ENCODE data around the gene MRPS24.

MRPS24 gene

GRCh38 chr7:43906331-43907010 is 37.2 kb upstream of the MRPS24 start, which contains the start of gene URGCP:
URGCP (minus strand) TSS chr7:43906596; CDS start chr7:43906575, 21 bp downstream.
- Histone ChIP-seq H3F3A (ENCODE audit: control insufficient read depth, insufficient read depth) (peaks cover 14% of the 10 kb centered on the region), H4K20me1 (ENCODE audit: control insufficient read depth, insufficient read depth, low read depth, low read length) (0 out of 2 replicates have a peak, but pooled peaks cover 3% of the 10 kb centered on the region), H3K27me3 (ENCODE audit: control insufficient read depth, low read length) (no peaks in the 10 kb centered on the region), H3K4me2 (ENCODE audit: low read length) (peak within 1 kb of the TSS; percentile 66), H3K9me2 (replicated peaks; ENCODE audit: control insufficient read depth, low read length) (no peaks in the 10 kb centered on the region), H3K79me2 (ENCODE audit: control insufficient read depth, low read length) (peaks cover 49% of the 10 kb centered on the region), H3K4me1 (ENCODE audit: control insufficient read depth, low read length) (peaks cover 20% of the 10 kb centered on the region), H3K9me3 (ENCODE audit: control insufficient read depth, insufficient read depth, low read length) (no peaks in the 10 kb centered on the region), H3K27ac (ENCODE audit: low read depth, low read length) (no peak within 1 kb of the TSS), H3K4me3 (ENCODE audit: low read length) (peak within 1 kb of the TSS; percentile 76), H3K36me3 (ENCODE audit: control insufficient read depth, low read length) (no peaks in the 10 kb centered on the region)
- TF ChIP-seq EZH2phosphoT487 (IDR thresholded peaks at IDR 0.05; ENCODE audit: borderline replicate concordance, low read length) (no peak), CTCF (IDR thresholded peaks at IDR 0.05; ENCODE audit: low read depth, low read length, poor library complexity, severe bottlenecking) (no peak)

GRCh38 chr7:43905956-43906330 is 36.6 kb upstream of the MRPS24 start:
- Histone ChIP-seq H3K4me3 (ENCODE audit: low read length) (peak overlapping the region; percentile 76), H3K9me3 (ENCODE audit: control insufficient read depth, insufficient read depth, low read length) (no peaks in the 10 kb centered on the region), H3K79me2 (ENCODE audit: control insufficient read depth, low read length) (peaks cover 54% of the 10 kb centered on the region), H3K4me2 (ENCODE audit: low read length) (peak overlapping the region; percentile 66), H4K20me1 (ENCODE audit: control insufficient read depth, insufficient read depth, low read depth, low read length) (0 out of 2 replicates have a peak, but pooled peaks cover 3% of the 10 kb centered on the region), H3F3A (ENCODE audit: control insufficient read depth, insufficient read depth) (peaks cover 14% of the 10 kb centered on the region), H3K27ac (ENCODE audit: low read depth, low read length) (no peak overlapping the region), H3K36me3 (ENCODE audit: control insufficient read depth, low read length) (no peaks in the 10 kb centered on the region), H3K4me1 (ENCODE audit: control insufficient read depth, low read length) (peaks cover 20% of the 10 kb centered on the region), H3K27me3 (ENCODE audit: control insufficient read depth, low read length) (no peaks in the 10 kb centered on the region), H3K9me2 (replicated peaks; ENCODE audit: control insufficient read depth, low read length) (no peaks in the 10 kb centered on the region)
- TF ChIP-seq EZH2phosphoT487 (IDR thresholded peaks at IDR 0.05; ENCODE audit: borderline replicate concordance, low read length) (no peak), CTCF (IDR thresholded peaks at IDR 0.05; ENCODE audit: low read depth, low read length, poor library complexity, severe bottlenecking) (no peak)

- Histone ChIP-seq H3K79me2 (ENCODE audit: control insufficient read depth, low read length) (peaks cover 60% of the 10 kb centered on the region), H3K9me2 (replicated peaks; ENCODE audit: control insufficient read depth, low read length) (no peaks in the 10 kb centered on the region), H3K4me2 (ENCODE audit: low read length) (peak overlapping the region; percentile 66), H3K9me3 (ENCODE audit: control insufficient read depth, insufficient read depth, low read length) (no peaks in the 10 kb centered on the region), H4K20me1 (ENCODE audit: control insufficient read depth, insufficient read depth, low read depth, low read length) (0 out of 2 replicates have a peak, but pooled peaks cover 3% of the 10 kb centered on the region), H3K27me3 (ENCODE audit: control insufficient read depth, low read length) (no peaks in the 10 kb centered on the region), H3K36me3 (ENCODE audit: control insufficient read depth, low read length) (no peaks in the 10 kb centered on the region), H3K4me3 (ENCODE audit: low read length) (peak overlapping the region; percentile 76), H3K4me1 (ENCODE audit: control insufficient read depth, low read length) (peaks cover 20% of the 10 kb centered on the region), H3F3A (ENCODE audit: control insufficient read depth, insufficient read depth) (peaks cover 14% of the 10 kb centered on the region), H3K27ac (ENCODE audit: low read depth, low read length) (no peak overlapping the region)
- TF ChIP-seq CTCF (IDR thresholded peaks at IDR 0.05; ENCODE audit: low read depth, low read length, poor library complexity, severe bottlenecking) (no peak), EZH2phosphoT487 (IDR thresholded peaks at IDR 0.05; ENCODE audit: borderline replicate concordance, low read length) (no peak)
These were observed 36.1 kb upstream of the MRPS24 start for GRCh38 chr7:43905209-43905946.
